ENCODE results near the gene HOXC11.

DNA sequence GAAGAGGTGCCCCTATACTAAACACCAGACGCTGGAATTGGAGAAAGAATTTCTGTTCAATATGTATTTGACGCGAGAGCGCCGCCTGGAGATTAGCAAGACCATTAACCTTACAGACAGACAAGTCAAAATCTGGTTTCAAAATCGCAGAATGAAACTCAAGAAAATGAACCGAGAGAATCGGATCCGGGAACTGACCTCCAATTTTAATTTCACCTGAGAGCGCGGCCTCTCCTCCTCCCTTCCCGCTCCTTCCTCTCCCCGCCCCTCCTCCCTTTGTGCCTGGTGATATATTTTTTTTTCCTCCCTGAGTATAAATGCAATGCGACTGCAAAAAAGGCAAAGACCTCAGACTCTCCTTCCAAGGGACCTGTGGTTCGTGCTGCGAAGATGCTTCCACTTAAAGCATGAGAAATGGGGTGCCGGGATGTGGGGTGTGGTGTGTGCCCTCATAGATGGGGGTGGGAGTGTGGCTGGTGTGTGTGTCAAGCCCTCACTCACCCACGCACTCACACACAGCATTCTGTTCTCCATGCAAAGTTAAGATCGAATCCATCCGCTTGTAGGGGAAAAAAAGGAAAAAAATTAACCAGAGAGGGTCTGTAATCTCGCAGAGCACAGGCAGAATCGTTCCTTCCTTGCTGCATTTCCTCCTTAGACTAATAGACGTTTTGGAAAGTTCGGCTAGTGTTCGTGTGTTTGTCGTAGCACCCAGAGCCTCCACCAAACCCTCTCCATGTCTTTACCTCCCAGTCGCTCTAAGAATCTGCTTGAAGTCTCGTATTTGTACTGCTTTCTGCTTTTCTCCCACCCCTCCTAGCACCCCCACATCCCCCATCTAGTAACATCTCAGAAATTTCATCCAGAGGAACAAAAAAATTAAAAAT lies 16.5 kb downstream of the HOXC11 start:
- TF ChIP-seq, protein P1, sequence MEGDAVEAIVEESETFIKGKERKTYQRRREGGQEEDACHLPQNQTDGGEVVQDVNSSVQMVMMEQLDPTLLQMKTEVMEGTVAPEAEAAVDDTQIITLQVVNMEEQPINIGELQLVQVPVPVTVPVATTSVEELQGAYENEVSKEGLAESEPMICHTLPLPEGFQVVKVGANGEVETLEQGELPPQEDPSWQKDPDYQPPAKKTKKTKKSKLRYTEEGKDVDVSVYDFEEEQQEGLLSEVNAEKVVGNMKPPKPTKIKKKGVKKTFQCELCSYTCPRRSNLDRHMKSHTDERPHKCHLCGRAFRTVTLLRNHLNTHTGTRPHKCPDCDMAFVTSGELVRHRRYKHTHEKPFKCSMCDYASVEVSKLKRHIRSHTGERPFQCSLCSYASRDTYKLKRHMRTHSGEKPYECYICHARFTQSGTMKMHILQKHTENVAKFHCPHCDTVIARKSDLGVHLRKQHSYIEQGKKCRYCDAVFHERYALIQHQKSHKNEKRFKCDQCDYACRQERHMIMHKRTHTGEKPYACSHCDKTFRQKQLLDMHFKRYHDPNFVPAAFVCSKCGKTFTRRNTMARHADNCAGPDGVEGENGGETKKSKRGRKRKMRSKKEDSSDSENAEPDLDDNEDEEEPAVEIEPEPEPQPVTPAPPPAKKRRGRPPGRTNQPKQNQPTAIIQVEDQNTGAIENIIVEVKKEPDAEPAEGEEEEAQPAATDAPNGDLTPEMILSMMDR (conservative IDR thresholded peaks at IDR 0.05), result peak; percentile 76
- no peak for TF ChIP-seq EZH2 (IDR thresholded peaks at IDR 0.05; ENCODE audit: low read depth)
